HepG2 (cell line): ENCODE measurements around the gene LOXL3. TPM values are rescaled to one million over a fixed set of nuclear protein-coding genes. Genes with fewer than 3 reads are reported as not detected.
A peak's percentile ranks its signal among the peaks of the same experiment; 100 is the strongest.

ENCODE experiments used
- EHMT2 ChIP-seq: fragments of 200-600 bp; sonication (generic); IDR thresholded peaks from 2 replicates; pipeline ENCODE4 v1.7.0; 2017; ENCODE audit warnings: antibody characterized with exemption, low read depth, low read length, borderline replicate concordance
- GLI4 ChIP-seq: sonication (generic); formaldehyde crosslinking; IDR thresholded peaks from 2 replicates; pipeline ENCODE4 v1.5.1; 2020; ENCODE audit warnings: missing genetic modification reagents, mild to moderate bottlenecking, moderate library complexity, borderline replicate concordance
- HDAC6 ChIP-seq: fragments of 200-600 bp; sonication (generic); IDR thresholded peaks from 2 replicates; pipeline ENCODE4 v1.7.0; 2017; ENCODE audit warnings: mild to moderate bottlenecking, antibody characterized with exemption, low read length, low read depth
- HOXA3 ChIP-seq: sonication (generic); formaldehyde crosslinking; IDR thresholded peaks from 2 replicates; pipeline ENCODE4 v1.5.0; 2020; ENCODE audit warnings: missing genetic modification reagents
- KLF9 ChIP-seq: IDR thresholded peaks from 2 replicates; pipeline ENCODE4 v1.6.1; 2016; ENCODE audit warnings: low read depth
- MXD4 ChIP-seq: IDR thresholded peaks from 2 replicates; pipeline ENCODE4 v1.6.1; 2016; ENCODE audit warnings: mild to moderate bottlenecking, missing biosample characterization, missing genetic modification reagents
- NFE2L1 ChIP-seq: sonication (generic); formaldehyde crosslinking; IDR thresholded peaks from 2 replicates; pipeline ENCODE4 v1.4.0; 2020; ENCODE audit warnings: missing genetic modification reagents, mild to moderate bottlenecking, borderline replicate concordance
- NFKB2 ChIP-seq: sonication (generic); formaldehyde crosslinking; IDR thresholded peaks from 2 replicates; pipeline ENCODE4 v1.4.0; 2020; ENCODE audit warnings: missing genetic modification reagents, borderline replicate concordance
- RERE ChIP-seq: IDR thresholded peaks from 2 replicates; pipeline ENCODE4 v1.6.1; 2016; ENCODE audit warnings: low read depth, missing genetic modification reagents, missing compliant biosample characterization
- TBP ChIP-seq: sonication (generic); formaldehyde crosslinking; IDR thresholded peaks from 2 replicates; pipeline ENCODE4 v1.5.0; 2020; ENCODE audit warnings: missing genetic modification reagents
- TFE3 ChIP-seq: IDR thresholded peaks from 2 replicates; pipeline ENCODE4 v1.6.1; 2016
- XRCC5 ChIP-seq: fragments of 200-400 bp; formaldehyde crosslinking; optimal IDR thresholded peaks from 2 replicates; pipeline ENCODE3; 2017; ENCODE audit warnings: mild to moderate bottlenecking, low read length
- YEATS2 ChIP-seq: sonication (generic); formaldehyde crosslinking; IDR thresholded peaks from 2 replicates; pipeline ENCODE4 v1.4.0; 2020; ENCODE audit warnings: missing genetic modification reagents, borderline replicate concordance
- ZBTB14 ChIP-seq: sonication (generic); formaldehyde crosslinking; IDR thresholded peaks from 2 replicates; pipeline ENCODE4 v1.4.0; 2020; ENCODE audit warnings: missing genetic modification reagents
- ZKSCAN8 ChIP-seq: IDR thresholded peaks from 2 replicates; pipeline ENCODE4 v1.6.1; 2016; ENCODE audit warnings: borderline replicate concordance, missing genetic modification reagents, missing compliant biosample characterization
- ZNF20 ChIP-seq: sonication (generic); formaldehyde crosslinking; IDR thresholded peaks from 2 replicates; pipeline ENCODE4 v1.4.0; 2020; ENCODE audit warnings: mild to moderate bottlenecking, moderate library complexity, missing genetic modification reagents
- ZNF30 ChIP-seq: sonication (generic); formaldehyde crosslinking; IDR thresholded peaks from 2 replicates; pipeline ENCODE4 v1.5.0; 2020; ENCODE audit warnings: mild to moderate bottlenecking, missing genetic modification reagents
- ZNF335 ChIP-seq: sonication (generic); formaldehyde crosslinking; IDR thresholded peaks from 2 replicates; pipeline ENCODE4 v1.4.0; 2020; ENCODE audit warnings: missing genetic modification reagents
- ZNF550 ChIP-seq: sonication (generic); formaldehyde crosslinking; IDR thresholded peaks from 2 replicates; pipeline ENCODE4 v1.4.0; 2020; ENCODE audit warnings: mild to moderate bottlenecking, missing genetic modification reagents, borderline replicate concordance
- ZNF652 ChIP-seq: IDR thresholded peaks from 2 replicates; pipeline ENCODE4 v1.6.1; 2016; ENCODE audit warnings: low read depth, borderline replicate concordance
- ZNF747 ChIP-seq: sonication (generic); formaldehyde crosslinking; IDR thresholded peaks from 2 replicates; pipeline ENCODE4 v1.8.1; 2023; ENCODE audit warnings: missing genetic modification reagents, mild to moderate bottlenecking, borderline replicate concordance
- ZNF790 ChIP-seq: sonication (generic); formaldehyde crosslinking; IDR thresholded peaks from 2 replicates; pipeline ENCODE4 v1.8.0; 2022; ENCODE audit warnings: missing genetic modification reagents, mild to moderate bottlenecking, borderline replicate concordance
- polyA plus RNA-seq, 8 experiments: library from polyadenylated mRNA; depleted of rRNA in 3 of 8; stranded (reverse) in 7 of 8; unstranded in 1 of 8; fragments of >200 nt; fragmentation: Illumina TruSeq in 4 of 8; extraction: Trizol in 4 of 8; gene quantifications; 2 replicates each; pipeline versions ENCODE4 v1.2.1 to v1.2.3, GENCODE V29; 2011 to 2016; ENCODE audit warnings: low read depth in 4 of 8, missing spikeins in 1 of 8, mixed read lengths in 1 of 8; ENCODE audit not compliant: insufficient read depth in 1 of 8
- total RNA-seq, 5 experiments: library from RNA; depleted of rRNA; stranded (reverse); fragments of >200 nt; fragmentation: Illumina TruSeq; extraction: Trizol; gene quantifications; 2 replicates each; pipeline ENCODE4 v1.2.3, GENCODE V29; 2016; ENCODE audit warnings: low read depth in 1 of 5
- TF ChIP-seq, protein P1 (sequence below): sonication (generic); formaldehyde crosslinking; IDR thresholded peaks from 2 replicates; pipeline ENCODE4 v1.8.0; 2022; ENCODE audit warnings: missing genetic modification reagents, mild to moderate bottlenecking, inconsistent platforms, borderline replicate concordance

Gene LOXL3
- total and polyA plus RNA-seq, 2 of the 13 experiments (the other 11 are each of a cell fraction or from before 2014, with no cell fraction given), result 0.55 to 6.5 TPM

DNA sequence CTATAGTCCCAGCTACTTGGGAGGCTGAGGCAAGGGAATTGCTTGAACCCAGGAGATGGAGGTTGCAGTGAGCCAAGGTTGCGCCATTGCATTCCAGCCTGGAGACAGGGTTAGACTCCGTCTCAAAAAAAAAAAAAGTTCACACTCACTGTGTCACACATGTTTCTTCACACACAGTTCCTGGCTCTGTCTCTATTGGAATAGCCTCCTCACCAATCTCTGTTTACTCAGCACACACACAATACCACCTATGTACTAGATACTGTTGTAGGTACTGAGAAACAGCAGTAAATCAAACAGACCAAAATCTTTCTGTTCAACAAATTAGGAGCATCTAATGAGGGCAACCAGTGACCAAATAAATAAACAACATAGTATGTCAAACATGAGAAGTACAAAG lies 67.6 kb downstream of the LOXL3 start (continued):
- no peak for TF ChIP-seq KLF9 (CRISPR knock-in tag)
- no peak for TF ChIP-seq ZNF30 (CRISPR knock-in tag)
- TF ChIP-seq, protein P1, sequence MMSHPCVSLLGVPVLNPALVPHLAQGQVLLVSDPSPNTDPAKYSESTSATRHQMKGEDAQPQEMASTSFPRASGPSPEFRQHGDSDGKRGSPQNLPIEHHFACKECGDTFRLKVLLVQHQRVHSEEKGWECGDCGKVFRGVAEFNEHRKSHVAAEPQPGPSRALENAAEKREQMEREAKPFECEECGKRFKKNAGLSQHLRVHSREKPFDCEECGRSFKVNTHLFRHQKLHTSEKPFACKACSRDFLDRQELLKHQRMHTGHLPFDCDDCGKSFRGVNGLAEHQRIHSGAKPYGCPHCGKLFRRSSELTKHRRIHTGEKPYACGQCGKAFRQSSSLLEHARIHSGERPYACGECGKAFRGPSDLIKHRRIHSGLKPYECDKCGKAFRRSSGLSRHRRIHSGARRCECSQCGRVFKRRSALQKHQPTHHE (CRISPR knock-in tag), result no peak
- TF ChIP-seq TBP (CRISPR knock-in tag), result no peak
- TF ChIP-seq TFE3 (CRISPR knock-in tag), result 0 out of 2 replicates have a peak, but pooled peaks have one; percentile 15
- no peak for TF ChIP-seq ZNF652
- TF ChIP-seq RERE (CRISPR knock-in tag), result peak; percentile 55; the same call in 1 of the 2 replicates
- no peak for TF ChIP-seq ZBTB14
- TF ChIP-seq NFE2L1 (CRISPR knock-in tag), result no peak
- no peak for TF ChIP-seq YEATS2
- no peak for TF ChIP-seq XRCC5
- no peak for TF ChIP-seq ZNF335 (CRISPR knock-in tag)
- TF ChIP-seq ZNF790 (CRISPR knock-in tag), result no peak
- no peak for TF ChIP-seq ZNF747
- TF ChIP-seq ZNF20 (CRISPR knock-in tag), result no peak
- no peak for TF ChIP-seq MXD4
- peak; percentile 66 for TF ChIP-seq HOXA3 (CRISPR knock-in tag)
- no peak for TF ChIP-seq ZNF550 (CRISPR knock-in tag)
- no peak for TF ChIP-seq EHMT2
- TF ChIP-seq GLI4, result no peak
- TF ChIP-seq ZKSCAN8 (CRISPR knock-in tag), result no peak
- TF ChIP-seq HDAC6, result no peak
- TF ChIP-seq NFKB2 (CRISPR knock-in tag), result no peak
